Urothelium cell line (cell line): ENCODE data around the gene FLG.
"Not testable (repeated sequence)": the region's sequence is repeated elsewhere in the genome, so short reads cannot be mapped to it uniquely, and the experiment has no call there.

Experiments
- DNase-seq: peaks from one replicate; pipeline ENCODE4 v3.0.0; 2011; ENCODE audit warnings: low spot score, mixed read lengths
- FAIRE-seq: peaks from 2 replicates; lab custom pipeline; 2011; peaks lifted over from hg19 to GRCh38; lab: Jason Lieb, UNC

Gene FLG

GRCh38 chr1:152303139-152303872 lies 21.7 kb downstream of the FLG start:
- FAIRE-seq, DNase-seq: not testable (repeated sequence)

GRCh38 chr1:152256394-152256793 lies 68.6 kb downstream of the FLG start:
- FAIRE-seq, DNase-seq: not testable (repeated sequence)
